AG04449 (cell line): ENCODE data around the gene OAS2.

ENCODE experiments used
- CTCF ChIA-PET: fragments of 350-600 bp; formaldehyde crosslinking; extraction: SDS; loops from one replicate; lab custom pipeline; 2021; ENCODE audit warnings: antibody characterized with exemption; lab: Yijun Ruan, JAX
- POLR2A ChIA-PET: fragments of 400-600, 350-600 bp; formaldehyde crosslinking; extraction: SDS; loops from one replicate; lab custom pipeline; 2020; ENCODE audit warnings: antibody characterized with exemption, inconsistent platforms; lab: Yijun Ruan, JAX
- DNase-seq: peaks from one replicate; pipeline ENCODE4 v3.0.0-alpha.2; 2010; ENCODE audit warnings: low read depth, low spot score
- H3K4me3 ChIP-seq: 2 replicates; pipeline ENCODE4 v1.5.1; 2011; ENCODE audit warnings: low read depth, mild to moderate bottlenecking, control low read depth, low read length
- CTCF ChIP-seq: IDR thresholded peaks from one replicate; pipeline ENCODE4 v1.5.1; 2011; ENCODE audit warnings: mild to moderate bottlenecking, moderate library complexity, low read length, control low read depth, inconsistent platforms; ENCODE audit not compliant: insufficient read depth; ENCODE audit errors: missing control alignments

The OAS2 gene

GRCh38 chr12:113010701-113011100 is 32.4 kb downstream of the OAS2 start:
- ChIA-PET POLR2A (no interaction called here), CTCF (interaction anchor here (1.0 to 1.4 kb wide), 3 partner anchors 18 to 39 kb away, joined by 3 to 7 read pairs (median 3); no protein-coding TSS in a partner anchor)
- H3K4me3 ChIP-seq, result no peak overlapping the region
- TF ChIP-seq CTCF, result no peak
- no peak for DNase-seq

GRCh38 chr12:113014565-113014964 is 36.2 kb downstream of the OAS2 start:
- DNase-seq, result no peak
- ChIA-PET POLR2A (no interaction called here), CTCF (no interaction called here)
- H3K4me3 ChIP-seq, result no peak overlapping the region
- TF ChIP-seq CTCF, result no peak

GRCh38 chr12:113016796-113017195 is 38.5 kb downstream of the OAS2 start:
- ChIA-PET CTCF (no interaction called here), POLR2A (no interaction called here)
- H3K4me3 ChIP-seq, result no peak overlapping the region
- no peak for DNase-seq
- TF ChIP-seq CTCF, result no peak

- no peak for DNase-seq
- ChIA-PET POLR2A (no interaction called here), CTCF (no interaction called here)
- no peak overlapping the region for H3K4me3 ChIP-seq
- TF ChIP-seq CTCF, result no peak
Observed at GRCh38 chr12:113019025-113019424, 40.7 kb downstream of the OAS2 start.

- ChIA-PET CTCF (interaction anchor here (0.7 to 2.8 kb wide), 4 partner anchors 9 to 29 kb away, joined by 3 to 8 read pairs (median 6); no protein-coding TSS in a partner anchor), POLR2A (no interaction called here)
- no peak for TF ChIP-seq CTCF
- DNase-seq, result no peak
- no peak overlapping the region for H3K4me3 ChIP-seq
Observed at GRCh38 chr12:113021500-113021899, 43.2 kb downstream of the OAS2 start.

GRCh38 chr12:113022563-113023297 is 44.4 kb downstream of the OAS2 start:
- H3K4me3 ChIP-seq, result no peak overlapping the region
- ChIA-PET CTCF (interaction anchor here (1.2 to 2.0 kb wide), 3 partner anchors 8 to 12 kb away, joined by 3 to 6 read pairs (median 5); no protein-coding TSS in a partner anchor), POLR2A (no interaction called here)
- no peak for TF ChIP-seq CTCF
- DNase-seq, result no peak
